ENCODE results near the gene OR52E6. TPM values are rescaled to one million over a fixed set of nuclear protein-coding genes. Genes with fewer than 3 reads are reported as not detected.

Gene OR52E6
- total and polyA plus RNA-seq, 2 of the 8 experiments (the other 6 are each of a cell fraction or from before 2014, with no cell fraction given): 0.14 TPM; not detected in 1

DNA sequence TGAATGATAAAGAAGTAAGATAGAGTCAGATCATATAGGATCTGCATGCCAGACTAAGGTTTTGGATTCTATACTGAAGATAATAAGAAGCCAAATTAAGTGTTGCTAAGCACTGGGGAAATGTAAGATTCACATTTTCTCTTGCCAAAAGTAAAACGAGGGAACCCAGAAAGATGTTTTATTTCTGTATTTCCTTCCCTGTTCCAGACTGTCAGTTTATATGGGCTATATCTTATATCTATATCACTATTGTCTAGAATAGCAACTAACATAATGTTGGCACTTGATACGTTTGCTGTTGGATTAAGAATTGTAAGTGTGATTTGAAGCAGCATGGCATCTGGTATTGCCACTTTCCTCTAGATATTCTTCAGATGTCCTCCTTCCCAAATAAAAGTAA, 8.3 kb downstream of the OR52E6 start (continued):
- TF ChIP-seq GTF2F1 (IDR thresholded peaks at IDR 0.05; ENCODE audit: borderline replicate concordance, low read depth, low read length) (no peak), FOSL1 (IDR thresholded peaks at IDR 0.05; ENCODE audit: insufficient read depth, low read depth, low read length) (no peak), KDM1A (IDR thresholded peaks at IDR 0.05; ENCODE audit: borderline replicate concordance, low read length) (no peak)
